HG02943 (cell line): ENCODE measurements around the gene WSCD2.

Experiments
- ATAC-seq: cut with Tn5 transposase; IDR thresholded peaks from one replicate; pipeline ENCODE4 v1.9.1; 2021; ENCODE audit warnings: mild to moderate bottlenecking, low read depth, moderate library complexity; ENCODE audit not compliant: unreplicated experiment

WSCD2 gene

GRCh38 chr12:108152170-108152538, 23.1 kb downstream of the WSCD2 start:
- no peak for ATAC-seq

DNA sequence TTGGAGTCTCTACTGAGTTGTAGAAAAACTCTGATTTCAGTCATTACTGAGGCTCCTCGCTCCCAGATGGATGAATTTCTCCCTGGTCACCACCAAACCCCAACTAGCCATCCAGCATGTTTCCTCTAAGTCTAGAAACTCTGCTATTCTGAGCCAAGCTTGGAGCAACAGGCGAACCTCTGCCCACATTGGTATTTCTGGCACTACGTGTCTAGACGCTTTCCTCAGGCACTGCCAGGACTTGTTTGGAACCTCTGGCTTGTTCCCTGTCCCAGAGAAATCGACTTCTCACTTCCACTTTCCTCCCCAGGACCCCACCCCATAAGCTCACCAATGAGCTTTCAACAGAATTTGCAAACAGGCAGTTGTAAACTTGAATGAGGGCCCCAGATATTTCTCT, 27.6 kb downstream of the WSCD2 start:
- no peak for ATAC-seq

GRCh38 chr12:108157870-108158459, 28.9 kb downstream of the WSCD2 start:
- no peak for ATAC-seq

DNA sequence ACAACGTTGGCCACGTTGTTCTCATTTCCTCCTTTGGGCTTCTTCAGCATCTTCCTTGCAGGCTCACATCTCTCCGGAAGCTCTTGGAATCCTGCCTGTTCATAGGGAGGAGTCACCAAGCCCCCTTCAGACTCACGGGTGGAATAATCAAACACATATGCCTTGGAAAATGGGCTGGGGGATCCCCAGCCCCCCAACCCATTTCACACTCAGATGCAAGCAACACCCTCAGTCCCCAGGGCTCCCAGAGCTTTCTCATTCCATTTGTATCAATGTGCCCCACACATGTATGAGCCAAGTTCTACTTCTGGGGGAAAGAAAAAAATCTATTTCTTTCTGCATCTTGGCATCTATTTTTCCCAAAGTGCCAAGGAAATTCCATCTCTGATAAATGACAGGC, 33.1 kb downstream of the WSCD2 start:
- no peak for ATAC-seq

DNA sequence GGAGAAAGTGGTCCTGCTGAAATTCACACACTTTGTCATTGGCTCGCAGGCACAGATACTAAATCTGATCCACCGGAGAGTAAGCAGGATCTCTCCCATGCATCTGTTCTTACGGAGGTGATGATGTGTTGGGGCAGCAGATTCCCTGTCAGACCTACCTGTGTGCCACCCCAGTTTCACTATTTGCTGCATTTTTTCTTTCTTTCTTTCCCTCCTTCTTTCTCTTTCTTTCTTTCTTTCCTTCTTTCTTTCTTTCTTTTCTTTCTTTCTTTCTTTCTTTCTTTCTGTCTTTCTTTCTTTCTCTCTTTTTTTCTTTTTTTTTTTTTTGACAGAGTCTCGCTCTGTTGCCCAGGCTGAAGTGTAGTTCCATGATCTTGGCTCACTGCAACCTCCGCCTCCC, 37.4 kb downstream of the WSCD2 start:
- ATAC-seq, result no peak

DNA sequence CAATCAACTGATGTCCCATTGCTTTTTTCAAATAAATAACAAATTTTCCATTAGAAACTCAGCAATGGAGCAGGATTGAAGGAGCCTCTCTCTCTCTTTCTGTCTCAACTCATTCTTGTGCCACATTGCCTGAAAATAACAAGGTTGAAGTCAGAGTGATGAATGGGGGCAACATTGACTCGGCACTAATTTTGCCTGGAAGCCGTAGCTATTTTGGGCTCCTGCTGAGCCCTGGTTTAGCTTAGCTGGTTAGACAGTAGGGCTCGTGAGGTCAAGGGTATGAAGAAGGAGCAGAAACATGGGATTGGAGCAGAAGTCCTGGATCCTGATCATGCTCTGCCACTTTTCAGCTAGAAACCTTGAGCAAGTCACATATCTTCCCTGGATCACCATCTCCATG, 38.9 kb downstream of the WSCD2 start:
- no peak for ATAC-seq

DNA sequence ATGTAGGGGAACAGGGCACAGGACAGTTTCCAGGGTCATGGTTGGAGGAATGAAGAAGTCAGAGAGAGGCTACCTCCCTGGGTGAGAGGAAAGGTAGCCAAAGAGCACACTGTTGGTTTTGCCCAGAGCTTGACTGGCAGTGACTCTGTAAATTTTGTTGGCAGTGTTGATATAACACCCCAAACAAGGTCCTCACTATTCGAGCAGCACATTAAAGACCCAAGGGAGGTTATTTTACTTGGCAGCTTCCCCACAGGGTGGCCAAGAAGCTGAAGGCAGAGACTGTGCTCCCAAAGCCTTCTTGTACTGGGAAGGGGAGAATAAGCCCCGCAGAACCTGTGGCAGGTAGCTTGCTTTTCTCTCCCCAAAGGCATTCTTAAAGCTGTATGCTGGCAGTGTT, 40.6 kb downstream of the WSCD2 start:
- ATAC-seq, result no peak

DNA sequence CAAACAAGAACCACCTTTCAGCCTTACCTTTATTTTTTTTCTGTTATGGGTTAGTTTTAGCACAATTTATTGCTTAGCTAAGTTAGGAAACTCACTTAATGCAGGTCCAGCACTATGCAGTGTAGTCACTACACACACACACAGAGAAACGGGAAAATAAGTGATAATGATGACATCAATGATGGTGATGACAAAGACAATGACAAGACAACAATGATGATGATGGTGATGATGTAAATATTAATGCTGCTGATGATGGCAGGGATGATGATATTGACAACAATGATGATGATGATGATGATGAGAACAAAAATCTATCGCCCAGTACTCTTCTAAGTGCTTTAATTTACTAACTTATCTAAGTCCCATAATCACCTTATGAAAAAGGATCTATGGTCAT, 41.1 kb downstream of the WSCD2 start:
- no peak for ATAC-seq

GRCh38 chr12:108172033-108172432, 42.9 kb downstream of the WSCD2 start:
- ATAC-seq, result no peak

GRCh38 chr12:108173160-108173559, 44.1 kb downstream of the WSCD2 start:
- ATAC-seq, result no peak

DNA sequence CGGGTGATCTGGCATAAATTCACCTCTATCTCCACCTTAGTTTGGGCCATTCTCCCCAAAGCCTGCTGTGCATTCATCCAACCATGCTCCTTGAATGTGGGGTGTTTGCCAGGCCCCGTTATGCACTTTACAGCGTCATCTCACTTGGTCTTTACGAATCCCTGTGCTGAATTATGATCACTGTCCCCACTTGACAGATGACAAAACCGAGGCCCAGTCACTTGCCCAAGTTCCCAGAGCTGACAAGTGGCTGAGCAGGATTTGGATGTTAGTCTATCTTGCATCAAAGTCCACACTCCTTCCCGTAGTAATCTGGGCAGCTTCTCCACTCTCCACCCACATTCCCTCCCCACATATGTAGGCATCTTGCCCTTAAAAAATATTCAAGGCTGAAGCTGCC, 44.8 kb downstream of the WSCD2 start:
- ATAC-seq, result no peak

DNA sequence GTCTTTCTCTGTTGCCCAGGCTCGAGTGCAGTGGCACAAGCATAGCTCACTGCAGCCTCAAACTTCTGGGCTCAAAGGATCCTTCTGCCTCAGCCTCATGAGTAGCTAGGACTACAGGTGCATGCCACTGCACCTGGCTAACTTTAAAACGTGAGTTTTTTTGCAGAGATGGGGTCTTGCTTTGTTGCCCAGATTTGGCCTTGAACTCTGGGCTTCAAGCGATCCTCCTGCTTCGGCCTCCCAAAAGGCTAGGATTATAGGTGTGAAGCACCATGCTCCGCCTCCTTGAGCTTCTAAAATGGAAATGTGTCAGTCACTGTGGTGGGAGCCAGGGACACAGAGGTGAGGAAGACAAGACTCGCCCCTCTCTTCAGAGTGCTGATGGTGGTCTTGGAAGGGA, 45.6 kb downstream of the WSCD2 start:
- no peak for ATAC-seq

DNA sequence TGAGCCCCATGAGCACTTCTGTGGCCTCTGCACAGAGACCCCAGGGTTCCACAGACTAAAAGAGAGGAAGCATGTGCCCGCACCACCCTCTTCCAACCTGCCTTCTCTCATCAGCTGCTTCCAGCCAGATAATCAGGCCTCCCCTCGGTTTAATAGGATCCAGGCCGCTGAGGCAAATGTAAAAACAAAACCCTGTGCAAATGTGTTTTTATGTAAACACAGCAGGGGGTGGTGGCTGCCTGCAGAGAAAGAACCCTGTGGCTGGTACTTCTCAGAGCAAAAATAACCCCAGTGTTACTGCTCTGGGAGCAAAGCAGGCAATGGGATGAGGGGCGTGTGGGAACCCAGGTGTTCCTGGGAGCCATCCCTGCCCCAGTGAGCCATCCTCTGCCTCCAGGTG, 46.2 kb downstream of the WSCD2 start:
- ATAC-seq, result no peak

DNA sequence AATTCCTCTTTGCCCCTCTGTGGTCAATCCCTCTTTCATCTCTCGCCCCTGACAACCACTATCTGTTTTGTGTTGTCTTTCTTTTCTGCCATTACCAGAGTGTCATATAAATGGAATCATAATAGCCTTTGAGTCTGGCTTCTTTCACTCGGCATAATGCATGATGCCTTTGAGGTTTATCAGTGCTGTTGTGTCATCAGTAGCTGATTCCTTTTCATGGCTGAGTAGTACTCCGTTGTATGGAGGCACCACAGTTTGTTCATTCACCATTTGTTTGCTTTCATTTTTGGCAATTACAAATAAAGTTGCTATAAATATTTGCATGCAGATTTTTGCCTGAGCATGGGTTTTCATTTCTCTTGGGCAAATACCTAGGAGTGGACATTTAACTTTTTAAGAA, 47.2 kb downstream of the WSCD2 start:
- ATAC-seq, result no peak

- ATAC-seq, result no peak
Measured at GRCh38 chr12:108177131-108177530, 48.0 kb downstream of the WSCD2 start.

DNA sequence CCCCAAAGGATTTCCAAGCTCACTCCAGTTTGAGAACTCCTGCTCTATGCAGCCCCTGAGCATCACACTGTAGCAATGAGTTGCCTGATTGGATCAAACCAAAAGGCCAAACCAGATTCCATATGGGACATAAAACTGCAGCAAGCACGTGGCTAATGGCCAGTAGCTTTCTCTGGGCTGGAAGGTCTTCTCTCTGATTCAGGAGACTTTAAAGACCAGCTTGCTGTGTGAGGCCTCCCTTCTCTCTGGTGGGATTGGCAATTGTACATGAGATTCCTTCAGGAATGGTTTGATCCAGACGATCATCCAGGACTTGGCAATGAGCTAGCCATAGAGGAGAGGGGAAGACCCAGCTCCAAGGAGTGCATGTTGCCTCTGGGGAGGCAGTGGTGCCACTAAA, 50.2 kb downstream of the WSCD2 start:
- no peak for ATAC-seq

GRCh38 chr12:108180255-108181094, 51.4 kb downstream of the WSCD2 start:
- no peak for ATAC-seq

DNA sequence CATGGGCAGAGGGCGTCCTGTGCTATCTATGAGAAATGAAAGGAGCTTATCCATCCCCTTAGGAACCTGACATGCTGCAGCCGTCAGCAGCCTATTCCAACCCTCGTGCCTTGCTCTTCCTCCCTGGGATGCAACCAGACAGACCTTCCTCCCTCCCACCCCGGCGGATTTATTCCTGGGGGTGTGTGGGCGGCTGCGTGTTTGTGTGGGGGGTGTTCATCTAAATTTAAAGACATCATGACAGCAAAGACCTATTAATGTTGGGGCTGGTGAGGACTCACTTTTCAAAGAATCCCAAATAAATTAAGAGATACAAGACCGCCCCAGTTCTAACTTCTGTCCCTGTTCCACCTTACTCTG, 52.0 kb downstream of the WSCD2 start:
- no peak for ATAC-seq

DNA sequence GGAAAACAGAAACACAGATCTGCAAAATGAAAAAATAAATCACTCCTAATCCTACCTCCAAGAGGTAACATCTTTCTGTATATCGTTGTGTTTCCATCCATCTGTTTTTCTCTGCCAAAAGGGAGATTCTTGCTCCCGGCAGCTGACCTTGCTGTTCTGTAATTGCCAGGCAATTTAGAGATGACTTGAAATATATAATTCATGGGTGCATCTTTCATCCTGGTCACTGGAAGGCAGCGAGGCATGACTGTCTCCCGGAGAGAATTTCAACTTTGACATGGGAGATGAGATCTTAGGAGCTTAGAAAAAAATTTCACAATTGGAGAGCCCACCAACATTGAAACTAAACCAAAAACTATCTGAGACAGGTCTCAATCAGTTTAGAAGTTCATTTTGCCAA, 53.0 kb downstream of the WSCD2 start:
- ATAC-seq, result no peak

- no peak for ATAC-seq
Measured at GRCh38 chr12:108185002-108185401, 55.9 kb downstream of the WSCD2 start.

DNA sequence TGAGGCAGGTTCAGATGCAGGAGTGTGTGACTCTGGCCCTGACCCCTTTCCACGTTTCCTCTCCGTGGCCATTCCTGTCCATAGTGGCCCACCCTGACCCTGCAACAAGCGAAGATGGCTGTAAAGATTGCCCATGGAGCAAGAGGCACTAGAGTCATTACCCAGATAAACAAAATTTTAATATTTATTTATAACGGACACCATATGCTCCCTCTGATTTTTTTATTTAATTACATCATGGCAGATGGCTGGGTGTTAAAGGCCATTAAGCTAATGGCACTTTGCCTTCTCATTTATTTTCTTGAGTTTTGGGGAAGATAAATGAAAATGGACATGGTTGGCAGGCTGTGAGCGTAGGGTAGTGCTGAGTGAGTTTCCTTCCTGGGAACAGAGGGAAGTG, 58.7 kb downstream of the WSCD2 start:
- no peak for ATAC-seq

DNA sequence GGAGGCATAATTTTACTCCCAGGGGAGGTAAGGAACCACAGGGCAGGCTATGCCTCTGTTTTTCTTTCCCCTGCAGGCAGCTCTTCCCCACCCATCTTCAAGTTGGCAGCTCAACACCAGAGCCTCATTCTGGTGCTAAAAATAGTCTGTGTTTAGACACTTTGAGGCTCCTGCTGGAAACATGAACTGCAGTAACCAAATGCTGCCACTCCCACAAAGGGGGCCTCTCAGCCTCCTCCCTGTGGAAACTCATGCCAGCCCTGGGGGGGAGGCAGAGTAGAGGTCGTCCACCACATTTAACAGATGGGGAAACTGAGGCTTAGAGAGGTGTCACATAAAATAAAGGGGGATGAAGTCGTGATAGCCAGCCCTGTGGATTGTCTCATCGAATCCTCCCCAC, 61.4 kb downstream of the WSCD2 start:
- no peak for ATAC-seq

DNA sequence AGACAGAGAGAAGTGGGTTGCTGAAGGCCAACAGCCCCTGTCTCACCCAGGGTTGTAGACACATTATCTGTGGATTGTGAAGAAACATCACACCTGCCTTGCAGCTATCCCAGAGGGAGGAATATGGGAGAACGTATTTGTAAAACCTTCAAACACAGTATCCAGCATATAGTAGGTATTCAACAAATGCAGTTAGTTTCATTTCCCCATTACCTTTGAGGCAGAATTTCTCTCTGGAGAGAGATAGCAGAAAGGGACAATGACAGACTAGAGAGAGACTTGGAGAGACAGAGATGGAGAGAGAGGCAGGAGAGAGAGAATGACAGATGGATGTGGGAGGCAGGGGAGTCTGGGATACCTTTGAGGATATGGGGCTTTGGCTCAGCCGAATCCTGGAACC, 62.0 kb downstream of the WSCD2 start:
- no peak for ATAC-seq
